ENCODE results near the gene SHANK2. TPM values are rescaled to one million over a fixed set of nuclear protein-coding genes. Genes with fewer than 3 reads are reported as not detected.

Gene SHANK2
- total RNA-seq, 3 donors from 2014 or later: 25.8 to 58.0 (median 38.7) TPM

DNA sequence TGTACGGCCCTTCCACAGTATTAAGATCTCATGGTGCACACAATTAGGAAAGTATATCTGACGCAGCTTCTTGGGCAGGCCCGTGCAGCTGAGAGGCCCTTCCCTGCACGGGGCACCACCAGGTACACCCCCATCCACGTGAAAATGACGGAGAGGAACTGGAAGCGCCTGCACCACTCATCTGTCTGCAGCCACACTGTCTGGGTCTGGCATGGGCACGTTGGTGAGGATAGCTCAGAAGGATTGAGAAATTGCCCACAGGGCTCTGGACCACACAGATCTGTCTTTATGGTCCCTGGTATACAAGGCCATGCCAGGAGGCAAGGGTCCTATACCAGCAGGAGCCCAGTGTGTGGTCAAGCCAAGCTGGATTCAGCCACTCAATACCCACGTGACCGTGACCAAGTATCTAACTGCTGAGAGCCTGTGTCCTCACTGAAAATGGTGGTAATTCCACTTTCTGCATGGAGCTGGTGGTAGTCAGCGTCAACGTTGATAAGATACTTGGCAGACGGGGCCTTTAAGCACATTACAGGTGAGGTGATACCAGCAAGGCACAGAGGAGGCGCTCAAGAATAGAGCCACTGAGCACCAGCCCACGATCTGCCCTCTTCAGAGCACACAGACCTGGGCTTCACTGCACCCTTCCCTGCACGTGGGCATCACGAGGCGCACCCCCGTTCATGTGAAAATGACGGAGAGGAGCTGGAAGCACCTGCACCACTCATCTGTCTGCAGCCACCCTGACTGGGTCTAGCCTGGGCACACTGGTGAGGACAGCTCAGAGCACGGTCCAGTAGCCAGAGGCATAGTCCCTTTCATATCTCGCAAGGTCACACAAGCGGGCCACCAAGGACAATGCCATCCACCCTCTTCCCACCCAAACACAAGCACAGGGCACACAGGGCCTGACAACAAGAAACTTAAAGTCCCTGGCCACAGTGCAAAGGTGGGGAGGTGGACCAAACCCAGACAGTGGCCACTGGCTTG is 28.4 kb downstream of the SHANK2 start:
- TF ChIP-seq, protein P1, sequence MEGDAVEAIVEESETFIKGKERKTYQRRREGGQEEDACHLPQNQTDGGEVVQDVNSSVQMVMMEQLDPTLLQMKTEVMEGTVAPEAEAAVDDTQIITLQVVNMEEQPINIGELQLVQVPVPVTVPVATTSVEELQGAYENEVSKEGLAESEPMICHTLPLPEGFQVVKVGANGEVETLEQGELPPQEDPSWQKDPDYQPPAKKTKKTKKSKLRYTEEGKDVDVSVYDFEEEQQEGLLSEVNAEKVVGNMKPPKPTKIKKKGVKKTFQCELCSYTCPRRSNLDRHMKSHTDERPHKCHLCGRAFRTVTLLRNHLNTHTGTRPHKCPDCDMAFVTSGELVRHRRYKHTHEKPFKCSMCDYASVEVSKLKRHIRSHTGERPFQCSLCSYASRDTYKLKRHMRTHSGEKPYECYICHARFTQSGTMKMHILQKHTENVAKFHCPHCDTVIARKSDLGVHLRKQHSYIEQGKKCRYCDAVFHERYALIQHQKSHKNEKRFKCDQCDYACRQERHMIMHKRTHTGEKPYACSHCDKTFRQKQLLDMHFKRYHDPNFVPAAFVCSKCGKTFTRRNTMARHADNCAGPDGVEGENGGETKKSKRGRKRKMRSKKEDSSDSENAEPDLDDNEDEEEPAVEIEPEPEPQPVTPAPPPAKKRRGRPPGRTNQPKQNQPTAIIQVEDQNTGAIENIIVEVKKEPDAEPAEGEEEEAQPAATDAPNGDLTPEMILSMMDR (IDR thresholded peaks at IDR 0.05): no peak
- no peaks in the 10 kb centered on the region for H3K4me1 ChIP-seq (ENCODE audit: low read depth)
- no peaks in the 10 kb centered on the region for H3K36me3 ChIP-seq (ENCODE audit: low read depth)
- DNase-seq: peak in 1 of 3 donors; percentile 23
- intact Hi-C loops (cut with DNase I, micrococcal nuclease): no loop called here
- peaks cover 24% of the 10 kb centered on the region for H3K9me3 ChIP-seq
- ATAC-seq: no peak
- no peak overlapping the region for H3K4me3 ChIP-seq

- Histone ChIP-seq H3K4me3 (no peak overlapping the region), H3K36me3 (ENCODE audit: low read depth) (no peaks in the 10 kb centered on the region), H3K9me3 (peaks cover 19% of the 10 kb centered on the region), H3K4me1 (ENCODE audit: low read depth) (no peaks in the 10 kb centered on the region)
- DNase-seq (no peak), ATAC-seq (no peak)
- intact Hi-C loops (cut with DNase I, micrococcal nuclease): no loop called here
- TF ChIP-seq, protein P1 (IDR thresholded peaks at IDR 0.05): no peak
These were observed 29.3 kb downstream of the SHANK2 start for GRCh38 chr11:71223081-71223405.

DNA sequence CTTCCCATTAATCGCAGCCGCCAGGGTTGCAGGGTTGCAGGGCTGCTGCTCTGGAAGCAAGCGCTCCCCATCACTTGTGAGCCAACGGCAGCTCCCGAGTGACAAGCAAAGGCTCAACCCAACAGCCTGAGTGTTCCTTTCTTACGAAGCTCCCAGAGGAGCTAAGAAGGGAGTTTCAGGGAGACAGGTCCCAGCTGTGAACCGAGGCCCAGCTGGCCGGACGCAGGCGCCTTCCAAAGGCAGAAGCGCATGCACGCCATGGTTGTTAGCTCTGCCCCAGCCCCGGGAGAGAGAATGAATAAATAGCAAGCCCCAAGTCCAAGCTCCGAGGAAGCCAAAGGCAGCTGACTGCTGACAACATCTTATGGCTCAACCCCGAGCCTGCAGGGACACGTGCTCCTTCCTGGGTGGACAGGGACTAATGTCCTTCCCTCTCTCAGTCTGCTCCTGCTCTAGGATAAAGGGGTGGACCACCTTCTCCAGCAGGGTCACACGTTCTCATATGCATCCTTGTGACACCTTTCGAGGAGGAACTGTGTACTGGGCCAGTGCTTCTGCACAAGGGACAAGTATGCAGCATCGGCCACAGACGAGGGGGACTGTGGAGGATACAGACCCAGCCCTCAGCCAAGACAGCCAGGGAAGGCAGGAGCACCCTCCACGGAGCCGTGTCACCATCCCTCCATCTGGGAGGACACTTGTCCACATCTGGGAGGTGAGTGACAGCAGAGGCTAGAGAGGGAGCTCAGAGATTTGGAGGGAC is 29.9 kb downstream of the SHANK2 start:
- H3K9me3 ChIP-seq: peaks cover 15% of the 10 kb centered on the region
- no peaks in the 10 kb centered on the region for H3K4me1 ChIP-seq (ENCODE audit: low read depth)
- H3K4me3 ChIP-seq: no peak overlapping the region
- DNase-seq (peak; percentile 35 to 44 (median 37)), ATAC-seq (peak; percentile 25)
- no peaks in the 10 kb centered on the region for H3K36me3 ChIP-seq (ENCODE audit: low read depth)
- intact Hi-C loops (cut with DNase I, micrococcal nuclease): no loop called here
- TF ChIP-seq, protein P1 (IDR thresholded peaks at IDR 0.05): no peak

- intact Hi-C loops (cut with DNase I, micrococcal nuclease): no loop called here
- DNase-seq (peak in 1 of 3 donors; percentile 22), ATAC-seq (no peak)
- H3K4me1 ChIP-seq (ENCODE audit: low read depth): no peaks in the 10 kb centered on the region
- peaks cover 8% of the 10 kb centered on the region for H3K9me3 ChIP-seq
- H3K36me3 ChIP-seq (ENCODE audit: low read depth): no peaks in the 10 kb centered on the region
- TF ChIP-seq, protein P1 (IDR thresholded peaks at IDR 0.05): no peak
- H3K4me3 ChIP-seq: no peak overlapping the region
These were observed 30.6 kb downstream of the SHANK2 start for GRCh38 chr11:71221821-71222220.

- intact Hi-C loops (cut with DNase I, micrococcal nuclease): no loop called here
- no peak for DNase-seq
- Histone ChIP-seq H3K4me1 (ENCODE audit: low read depth) (no peaks in the 10 kb centered on the region), H3K36me3 (ENCODE audit: low read depth) (no peaks in the 10 kb centered on the region), H3K4me3 (no peak overlapping the region), H3K9me3 (peaks cover 3% of the 10 kb centered on the region)
- TF ChIP-seq, protein P1 (IDR thresholded peaks at IDR 0.05): no peak
- no peak for ATAC-seq
These were observed 31.2 kb downstream of the SHANK2 start for GRCh38 chr11:71221201-71221600.
